ENCODE results near the gene TSPEAR.
A peak's percentile ranks its signal among the peaks of the same experiment; 100 is the strongest.
"Not testable (repeated sequence)": the region's sequence is repeated elsewhere in the genome, so short reads cannot be mapped to it uniquely, and the experiment has no call there.

Gene TSPEAR

DNA sequence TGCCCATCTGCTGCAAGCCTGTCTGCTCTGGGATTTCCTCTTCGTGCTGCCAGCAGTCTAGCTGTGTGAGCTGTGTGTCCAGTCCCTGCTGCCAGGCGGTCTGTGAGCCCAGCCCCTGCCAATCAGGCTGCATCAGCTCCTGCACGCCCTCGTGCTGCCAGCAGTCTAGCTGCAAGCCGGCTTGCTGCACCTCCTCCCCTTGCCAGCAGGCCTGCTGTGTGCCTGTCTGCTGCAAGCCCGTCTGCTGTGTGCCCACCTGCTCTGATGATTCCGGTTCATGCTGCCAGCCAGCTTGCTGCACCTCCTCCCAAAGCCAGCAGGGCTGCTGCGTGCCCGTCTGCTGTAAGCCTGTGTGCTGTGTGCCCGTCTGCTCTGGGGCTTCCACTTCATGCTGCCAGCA lies 110.3 kb downstream of the TSPEAR start:
- not testable (repeated sequence) for DNase-seq

- not testable (repeated sequence) for DNase-seq
Measured at GRCh38 chr21:44600118-44600978, 111.0 kb downstream of the TSPEAR start, which contains the start of gene KRTAP10-7. KRTAP10-7 (plus strand) TSS chr21:44600597; CDS start chr21:44600622, 25 bp downstream.

GRCh38 chr21:44599264-44600029 lies 111.9 kb downstream of the TSPEAR start:
- no peak for DNase-seq

- DNase-seq = no peak
Measured at GRCh38 chr21:44598061-44598460, 113.3 kb downstream of the TSPEAR start.

DNA sequence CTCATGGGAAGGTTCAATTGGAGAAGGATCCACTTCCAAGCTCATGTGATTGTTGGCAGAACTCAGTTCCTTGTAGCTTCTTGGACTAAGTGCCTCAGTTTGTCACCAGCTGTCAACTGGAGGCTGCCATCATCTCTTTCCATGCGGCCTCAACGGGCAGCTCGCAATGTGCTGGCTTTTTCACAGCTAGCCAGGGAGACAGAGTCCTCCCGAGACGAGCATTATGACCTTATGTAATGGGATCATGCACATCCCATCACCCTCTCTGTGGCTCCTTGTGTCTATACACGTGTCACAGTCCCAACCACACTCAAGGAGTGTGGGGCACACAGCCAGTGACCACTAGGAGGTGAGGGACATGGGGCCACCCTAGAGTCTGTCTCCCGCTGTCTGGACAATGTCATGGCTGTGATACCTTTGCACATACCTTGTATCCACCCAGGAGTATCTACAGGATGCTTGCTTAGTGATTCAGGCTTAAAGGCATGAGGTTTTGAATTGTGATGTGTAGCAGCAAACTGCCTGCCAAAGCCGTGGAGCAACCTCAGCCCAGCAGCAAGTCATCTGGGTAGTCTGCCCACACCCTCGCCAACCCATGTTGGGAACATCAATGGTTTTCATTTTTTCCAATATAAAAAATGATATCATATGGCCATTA lies 115.2 kb downstream of the TSPEAR start:
- no peak for DNase-seq

GRCh38 chr21:44595524-44595923 lies 115.8 kb downstream of the TSPEAR start:
- DNase-seq = no peak

GRCh38 chr21:44594406-44594916 lies 116.9 kb downstream of the TSPEAR start:
- no peak for DNase-seq

- no peak for DNase-seq
Measured at GRCh38 chr21:44593598-44594405, 117.6 kb downstream of the TSPEAR start.

- DNase-seq = no peak
Measured at GRCh38 chr21:44592446-44593311, 118.7 kb downstream of the TSPEAR start, which contains the start of gene KRTAP10-6. KRTAP10-6 (minus strand) TSS chr21:44592505; CDS start chr21:44592484, 21 bp downstream.

DNA sequence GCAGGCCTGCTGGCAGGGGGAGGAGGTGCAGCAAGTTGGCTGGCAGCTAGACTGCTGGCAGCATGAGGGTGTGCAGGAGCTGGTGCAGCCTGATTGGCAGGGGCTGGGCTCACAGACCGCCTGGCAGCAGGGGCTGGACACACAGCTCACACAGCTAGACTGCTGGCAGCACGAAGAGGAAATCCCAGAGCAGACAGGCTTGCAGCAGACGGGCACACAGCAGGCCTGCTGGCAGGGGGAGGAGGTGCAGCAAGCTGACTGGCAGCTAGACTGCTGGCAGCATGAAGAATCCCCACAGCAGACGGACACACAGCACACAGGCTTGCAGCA lies 119.6 kb downstream of the TSPEAR start:
- not testable (repeated sequence) for DNase-seq

GRCh38 chr21:44590897-44591800 lies 120.2 kb downstream of the TSPEAR start:
- not testable (repeated sequence) for DNase-seq

GRCh38 chr21:44590311-44590721 lies 121.1 kb downstream of the TSPEAR start:
- no peak for DNase-seq

GRCh38 chr21:44589586-44590305 lies 121.6 kb downstream of the TSPEAR start:
- DNase-seq = no peak

- no peak for DNase-seq
Measured at GRCh38 chr21:44589094-44589493, 122.3 kb downstream of the TSPEAR start.

GRCh38 chr21:44585892-44586291 lies 125.5 kb downstream of the TSPEAR start:
- DNase-seq = no peak

- DNase-seq = peak; percentile 15
Measured at GRCh38 chr21:44583800-44584147, 127.6 kb downstream of the TSPEAR start.

- no peak for DNase-seq
Measured at GRCh38 chr21:44583089-44583799, 128.1 kb downstream of the TSPEAR start.

- DNase-seq = no peak
Measured at GRCh38 chr21:44582055-44582454, 129.3 kb downstream of the TSPEAR start.

GRCh38 chr21:44581158-44581557 lies 130.2 kb downstream of the TSPEAR start:
- DNase-seq = no peak
